HEK293 (cell line): ENCODE results near the gene PHLDA1.

Experiments
- HOXD13 ChIP-seq: sonication (generic); formaldehyde crosslinking; IDR thresholded peaks from 2 replicates; pipeline ENCODE4 v1.8.0; 2022; ENCODE audit warnings: missing genetic modification reagents, borderline replicate concordance
- KLF1 ChIP-seq: fragments of 450-650 bp; formaldehyde crosslinking; IDR thresholded peaks from 2 replicates; pipeline ENCODE4 v1.5.1; 2016; ENCODE audit warnings: missing biosample characterization, missing genetic modification characterization
- KLF9 ChIP-seq: fragments of 450-650 bp; formaldehyde crosslinking; IDR thresholded peaks from 2 replicates; pipeline ENCODE4 v1.5.1; 2016; ENCODE audit warnings: missing biosample characterization, missing genetic modification characterization, low read depth
- RBAK ChIP-seq: fragments of 450-650 bp; formaldehyde crosslinking; IDR thresholded peaks from 2 replicates; pipeline ENCODE4 v1.5.1; 2016; ENCODE audit warnings: missing biosample characterization, missing genetic modification characterization
- ZBTB48 ChIP-seq: fragments of 450-650 bp; formaldehyde crosslinking; IDR thresholded peaks from 2 replicates; pipeline ENCODE4 v1.5.1; 2016; ENCODE audit warnings: missing biosample characterization, missing genetic modification characterization
- ZFP3 ChIP-seq: fragments of 450-650 bp; formaldehyde crosslinking; IDR thresholded peaks from 2 replicates; pipeline ENCODE4 v1.5.1; 2016; ENCODE audit warnings: low read depth, missing biosample characterization, missing genetic modification characterization
- ZFP69B ChIP-seq: fragments of 450-650 bp; formaldehyde crosslinking; IDR thresholded peaks from 2 replicates; pipeline ENCODE4 v1.5.1; 2016; ENCODE audit warnings: missing biosample characterization, missing genetic modification characterization
- ZNF146 ChIP-seq: fragments of 450-650 bp; formaldehyde crosslinking; IDR thresholded peaks from 2 replicates; pipeline ENCODE4 v1.5.1; 2016; ENCODE audit warnings: missing biosample characterization, missing genetic modification characterization
- ZNF155 ChIP-seq: fragments of 450-650 bp; formaldehyde crosslinking; IDR thresholded peaks from 2 replicates; pipeline ENCODE4 v1.5.1; 2016; ENCODE audit warnings: missing biosample characterization, missing genetic modification characterization
- ZNF16 ChIP-seq: fragments of 450-650 bp; formaldehyde crosslinking; IDR thresholded peaks from 2 replicates; pipeline ENCODE4 v1.5.1; 2016; ENCODE audit warnings: low read depth, missing biosample characterization, missing genetic modification characterization
- ZNF404 ChIP-seq: fragments of 450-650 bp; formaldehyde crosslinking; IDR thresholded peaks from 2 replicates; pipeline ENCODE4 v1.5.1; 2017; ENCODE audit warnings: missing biosample characterization, missing genetic modification characterization
- ZNF544 ChIP-seq: fragments of 450-650 bp; formaldehyde crosslinking; IDR thresholded peaks from 2 replicates; pipeline ENCODE4 v1.5.0; 2017; ENCODE audit warnings: missing biosample characterization, missing genetic modification characterization
- ZNF560 ChIP-seq: fragments of 450-650 bp; formaldehyde crosslinking; IDR thresholded peaks from 2 replicates; pipeline ENCODE4 v1.5.1; 2017; ENCODE audit warnings: missing biosample characterization, missing genetic modification characterization, borderline replicate concordance
- ZNF610 ChIP-seq: fragments of 450-650 bp; formaldehyde crosslinking; IDR thresholded peaks from 2 replicates; pipeline ENCODE4 v1.5.1; 2016; ENCODE audit warnings: missing biosample characterization, missing genetic modification characterization, borderline replicate concordance
- ZNF626 ChIP-seq: fragments of 450-650 bp; sonication (Bioruptor Pico); formaldehyde crosslinking; IDR thresholded peaks from 2 replicates; pipeline ENCODE4 v1.5.1; 2018; ENCODE audit warnings: missing biosample characterization, missing genetic modification characterization, inconsistent platforms
- ZXDB ChIP-seq: fragments of 450-650 bp; formaldehyde crosslinking; IDR thresholded peaks from 2 replicates; pipeline ENCODE4 v1.5.1; 2016; ENCODE audit warnings: missing biosample characterization, missing genetic modification characterization
- TF ChIP-seq, protein P1 (sequence below): fragments of 450-650 bp; formaldehyde crosslinking; conservative IDR thresholded peaks from 2 replicates; pipeline ENCODE4 v1.5.1; 2016; ENCODE audit warnings: low read depth, missing biosample characterization, missing genetic modification characterization
- TF ChIP-seq, protein P2 (sequence below): fragments of 450-650 bp; IDR thresholded peaks from 2 replicates; pipeline ENCODE4 v1.5.1; 2018; ENCODE audit warnings: missing biosample characterization, mild to moderate bottlenecking, missing genetic modification characterization
- TF ChIP-seq, protein P3 (sequence below): fragments of 450-650 bp; formaldehyde crosslinking; IDR thresholded peaks from 2 replicates; pipeline ENCODE4 v1.5.1; 2016; ENCODE audit warnings: missing biosample characterization, missing genetic modification characterization, low read depth
- TF ChIP-seq, protein P4 (sequence below): fragments of 450-650 bp; formaldehyde crosslinking; IDR thresholded peaks from 2 replicates; pipeline ENCODE4 v1.5.1; 2017; ENCODE audit warnings: missing biosample characterization, missing genetic modification characterization

PHLDA1 gene

DNA sequence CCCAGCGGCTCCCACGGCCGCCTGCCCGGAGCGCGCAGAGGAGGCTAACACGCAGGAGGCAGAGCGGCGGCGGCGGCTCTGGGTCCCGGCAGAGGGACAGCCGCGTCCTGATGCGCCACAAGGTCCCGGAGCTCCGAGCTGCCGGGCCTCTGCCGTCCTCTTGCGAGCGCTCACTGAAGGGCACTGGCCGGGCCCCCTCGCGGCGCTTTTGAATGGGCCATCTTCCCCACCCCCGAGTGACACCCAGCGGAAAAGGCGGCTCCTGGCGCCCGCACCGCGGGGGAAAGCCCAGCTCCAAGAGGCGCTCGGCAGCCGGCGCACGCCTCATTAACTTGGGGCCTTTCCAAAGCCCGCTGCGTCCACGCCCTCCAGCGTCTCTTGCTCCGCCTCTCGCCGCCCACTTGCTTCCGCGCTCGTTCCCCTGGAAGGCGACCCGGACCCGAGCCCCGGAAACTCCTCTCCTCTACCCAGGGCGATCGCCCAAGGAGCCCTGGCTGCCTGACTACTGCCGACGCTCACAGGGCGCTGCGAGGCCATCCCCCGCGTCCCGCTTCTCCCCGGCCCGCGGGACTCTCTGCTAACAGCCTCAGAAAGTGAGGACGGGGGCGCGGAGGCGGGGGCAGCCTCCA is at the start of gene PHLDA1 (continued):
- TF ChIP-seq ZNF404 (tag by site-specific recombination), result no peak
- no peak for TF ChIP-seq ZNF560 (tag by site-specific recombination)
- TF ChIP-seq ZNF544 (tag by site-specific recombination), result no peak
- TF ChIP-seq RBAK, result no peak
- TF ChIP-seq ZXDB (tag by site-specific recombination), result peak; percentile 55
- no peak for TF ChIP-seq ZFP69B (tag by site-specific recombination)
- no peak for TF ChIP-seq ZNF155 (tag by site-specific recombination)
- TF ChIP-seq, protein P1, sequence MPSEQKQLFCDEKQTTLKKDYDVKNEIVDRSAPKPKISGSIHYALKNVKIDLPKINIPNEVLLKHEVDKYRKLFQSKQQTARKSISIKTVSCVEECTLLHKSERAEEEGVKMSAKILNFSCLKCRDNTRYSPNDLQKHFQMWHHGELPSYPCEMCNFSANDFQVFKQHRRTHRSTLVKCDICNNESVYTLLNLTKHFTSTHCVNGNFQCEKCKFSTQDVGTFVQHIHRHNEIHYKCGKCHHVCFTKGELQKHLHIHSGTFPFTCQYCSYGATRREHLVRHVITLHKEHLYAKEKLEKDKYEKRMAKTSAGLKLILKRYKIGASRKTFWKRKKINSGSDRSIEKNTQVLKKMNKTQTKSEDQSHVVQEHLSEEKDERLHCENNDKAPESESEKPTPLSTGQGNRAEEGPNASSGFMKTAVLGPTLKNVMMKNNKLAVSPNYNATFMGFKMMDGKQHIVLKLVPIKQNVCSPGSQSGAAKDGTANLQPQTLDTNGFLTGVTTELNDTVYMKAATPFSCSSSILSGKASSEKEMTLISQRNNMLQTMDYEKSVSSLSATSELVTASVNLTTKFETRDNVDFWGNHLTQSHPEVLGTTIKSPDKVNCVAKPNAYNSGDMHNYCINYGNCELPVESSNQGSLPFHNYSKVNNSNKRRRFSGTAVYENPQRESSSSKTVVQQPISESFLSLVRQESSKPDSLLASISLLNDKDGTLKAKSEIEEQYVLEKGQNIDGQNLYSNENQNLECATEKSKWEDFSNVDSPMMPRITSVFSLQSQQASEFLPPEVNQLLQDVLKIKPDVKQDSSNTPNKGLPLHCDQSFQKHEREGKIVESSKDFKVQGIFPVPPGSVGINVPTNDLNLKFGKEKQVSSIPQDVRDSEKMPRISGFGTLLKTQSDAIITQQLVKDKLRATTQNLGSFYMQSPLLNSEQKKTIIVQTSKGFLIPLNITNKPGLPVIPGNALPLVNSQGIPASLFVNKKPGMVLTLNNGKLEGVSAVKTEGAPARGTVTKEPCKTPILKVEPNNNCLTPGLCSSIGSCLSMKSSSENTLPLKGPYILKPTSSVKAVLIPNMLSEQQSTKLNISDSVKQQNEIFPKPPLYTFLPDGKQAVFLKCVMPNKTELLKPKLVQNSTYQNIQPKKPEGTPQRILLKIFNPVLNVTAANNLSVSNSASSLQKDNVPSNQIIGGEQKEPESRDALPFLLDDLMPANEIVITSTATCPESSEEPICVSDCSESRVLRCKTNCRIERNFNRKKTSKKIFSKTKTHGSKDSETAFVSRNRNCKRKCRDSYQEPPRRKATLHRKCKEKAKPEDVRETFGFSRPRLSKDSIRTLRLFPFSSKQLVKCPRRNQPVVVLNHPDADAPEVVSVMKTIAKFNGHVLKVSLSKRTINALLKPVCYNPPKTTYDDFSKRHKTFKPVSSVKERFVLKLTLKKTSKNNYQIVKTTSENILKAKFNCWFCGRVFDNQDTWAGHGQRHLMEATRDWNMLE (tag by site-specific recombination), result 0 out of 2 replicates have a peak, but pooled peaks have one; percentile 25
- TF ChIP-seq HOXD13 (CRISPR knock-in tag), result no peak
- TF ChIP-seq KLF1 (tag by site-specific recombination), result peak; percentile 84
- TF ChIP-seq ZNF626 (tag by site-specific recombination), result no peak
- TF ChIP-seq, protein P2, sequence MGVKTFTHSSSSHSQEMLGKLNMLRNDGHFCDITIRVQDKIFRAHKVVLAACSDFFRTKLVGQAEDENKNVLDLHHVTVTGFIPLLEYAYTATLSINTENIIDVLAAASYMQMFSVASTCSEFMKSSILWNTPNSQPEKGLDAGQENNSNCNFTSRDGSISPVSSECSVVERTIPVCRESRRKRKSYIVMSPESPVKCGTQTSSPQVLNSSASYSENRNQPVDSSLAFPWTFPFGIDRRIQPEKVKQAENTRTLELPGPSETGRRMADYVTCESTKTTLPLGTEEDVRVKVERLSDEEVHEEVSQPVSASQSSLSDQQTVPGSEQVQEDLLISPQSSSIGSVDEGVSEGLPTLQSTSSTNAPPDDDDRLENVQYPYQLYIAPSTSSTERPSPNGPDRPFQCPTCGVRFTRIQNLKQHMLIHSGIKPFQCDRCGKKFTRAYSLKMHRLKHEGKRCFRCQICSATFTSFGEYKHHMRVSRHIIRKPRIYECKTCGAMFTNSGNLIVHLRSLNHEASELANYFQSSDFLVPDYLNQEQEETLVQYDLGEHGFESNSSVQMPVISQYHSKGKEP (tag by site-specific recombination), result peak; percentile 66
- TF ChIP-seq ZFP3 (tag by site-specific recombination), result no peak
- TF ChIP-seq ZNF610 (tag by site-specific recombination), result 0 out of 2 replicates have a peak, but pooled peaks have one; percentile 68
- TF ChIP-seq, protein P3, sequence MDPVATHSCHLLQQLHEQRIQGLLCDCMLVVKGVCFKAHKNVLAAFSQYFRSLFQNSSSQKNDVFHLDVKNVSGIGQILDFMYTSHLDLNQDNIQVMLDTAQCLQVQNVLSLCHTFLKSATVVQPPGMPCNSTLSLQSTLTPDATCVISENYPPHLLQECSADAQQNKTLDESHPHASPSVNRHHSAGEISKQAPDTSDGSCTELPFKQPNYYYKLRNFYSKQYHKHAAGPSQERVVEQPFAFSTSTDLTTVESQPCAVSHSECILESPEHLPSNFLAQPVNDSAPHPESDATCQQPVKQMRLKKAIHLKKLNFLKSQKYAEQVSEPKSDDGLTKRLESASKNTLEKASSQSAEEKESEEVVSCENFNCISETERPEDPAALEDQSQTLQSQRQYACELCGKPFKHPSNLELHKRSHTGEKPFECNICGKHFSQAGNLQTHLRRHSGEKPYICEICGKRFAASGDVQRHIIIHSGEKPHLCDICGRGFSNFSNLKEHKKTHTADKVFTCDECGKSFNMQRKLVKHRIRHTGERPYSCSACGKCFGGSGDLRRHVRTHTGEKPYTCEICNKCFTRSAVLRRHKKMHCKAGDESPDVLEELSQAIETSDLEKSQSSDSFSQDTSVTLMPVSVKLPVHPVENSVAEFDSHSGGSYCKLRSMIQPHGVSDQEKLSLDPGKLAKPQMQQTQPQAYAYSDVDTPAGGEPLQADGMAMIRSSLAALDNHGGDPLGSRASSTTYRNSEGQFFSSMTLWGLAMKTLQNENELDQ (tag by site-specific recombination), result no peak
- peak; percentile 86; the same call in 1 of the 2 replicates for TF ChIP-seq KLF9 (tag by site-specific recombination)
- no peak for TF ChIP-seq ZNF146
- TF ChIP-seq, protein P4, sequence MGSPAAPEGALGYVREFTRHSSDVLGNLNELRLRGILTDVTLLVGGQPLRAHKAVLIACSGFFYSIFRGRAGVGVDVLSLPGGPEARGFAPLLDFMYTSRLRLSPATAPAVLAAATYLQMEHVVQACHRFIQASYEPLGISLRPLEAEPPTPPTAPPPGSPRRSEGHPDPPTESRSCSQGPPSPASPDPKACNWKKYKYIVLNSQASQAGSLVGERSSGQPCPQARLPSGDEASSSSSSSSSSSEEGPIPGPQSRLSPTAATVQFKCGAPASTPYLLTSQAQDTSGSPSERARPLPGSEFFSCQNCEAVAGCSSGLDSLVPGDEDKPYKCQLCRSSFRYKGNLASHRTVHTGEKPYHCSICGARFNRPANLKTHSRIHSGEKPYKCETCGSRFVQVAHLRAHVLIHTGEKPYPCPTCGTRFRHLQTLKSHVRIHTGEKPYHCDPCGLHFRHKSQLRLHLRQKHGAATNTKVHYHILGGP (tag by site-specific recombination), result no peak
- no peak for TF ChIP-seq ZNF16 (tag by site-specific recombination)
- TF ChIP-seq ZBTB48, result no peak; the same call in 1 of the 2 replicates
